ENCODE data around the gene USF2.

USF2 gene

GRCh38 chr19:35260694-35261304, 8.0 kb upstream of the USF2 start:
- no peaks in the 10 kb centered on the region for H3K9me3 ChIP-seq (ENCODE audit: low read depth, low read length)
- H3K9ac ChIP-seq (ENCODE audit: insufficient read length) = no peak overlapping the region
- H3K4me3 ChIP-seq = no peak overlapping the region
- no peak for DNase-seq (ENCODE audit: low read depth, low spot score)
- H3K36me3 ChIP-seq (ENCODE audit: insufficient read depth, low read length) = no peaks in the 10 kb centered on the region
- TF ChIP-seq POLR2AphosphoS5 (IDR thresholded peaks at IDR 0.05; ENCODE audit: borderline replicate concordance, low read depth, low read length) = no peak
- TF ChIP-seq FOXP2 (optimal IDR thresholded peaks at IDR 0.05; ENCODE audit: control extremely low read depth, extremely low read length, insufficient read depth) = no peak
- no peak for TF ChIP-seq EZH2 (IDR thresholded peaks at IDR 0.05)
- no peak overlapping the region for H3K27ac ChIP-seq

GRCh38 chr19:35261356-35262100, 7.2 kb upstream of the USF2 start:
- Histone ChIP-seq H3K9me3 (ENCODE audit: low read depth, low read length) (no peaks in the 10 kb centered on the region), H3K36me3 (ENCODE audit: insufficient read depth, low read length) (no peaks in the 10 kb centered on the region), H3K9ac (ENCODE audit: insufficient read length) (no peak overlapping the region), H3K27ac (no peak overlapping the region), H3K4me3 (no peak overlapping the region)
- DNase-seq (ENCODE audit: low read depth, low spot score) = no peak
- TF ChIP-seq EZH2 (IDR thresholded peaks at IDR 0.05) (no peak), FOXP2 (optimal IDR thresholded peaks at IDR 0.05; ENCODE audit: control extremely low read depth, extremely low read length, insufficient read depth) (no peak), POLR2AphosphoS5 (IDR thresholded peaks at IDR 0.05; ENCODE audit: borderline replicate concordance, low read depth, low read length) (no peak)

GRCh38 chr19:35262101-35262761, 6.5 kb upstream of the USF2 start:
- no peaks in the 10 kb centered on the region for H3K9me3 ChIP-seq (ENCODE audit: low read depth, low read length)
- no peaks in the 10 kb centered on the region for H3K36me3 ChIP-seq (ENCODE audit: insufficient read depth, low read length)
- TF ChIP-seq FOXP2 (optimal IDR thresholded peaks at IDR 0.05; ENCODE audit: control extremely low read depth, extremely low read length, insufficient read depth) (no peak), EZH2 (IDR thresholded peaks at IDR 0.05) (no peak), POLR2AphosphoS5 (IDR thresholded peaks at IDR 0.05; ENCODE audit: borderline replicate concordance, low read depth, low read length) (no peak)
- DNase-seq (ENCODE audit: low read depth, low spot score) = no peak
- no peak overlapping the region for H3K27ac ChIP-seq
- H3K4me3 ChIP-seq = no peak overlapping the region
- H3K9ac ChIP-seq (ENCODE audit: insufficient read length) = no peak overlapping the region

GRCh38 chr19:35264268-35265125, 4.3 kb upstream of the USF2 start:
- H3K27ac ChIP-seq = no peak overlapping the region
- H3K4me3 ChIP-seq = no peak overlapping the region
- H3K36me3 ChIP-seq (ENCODE audit: insufficient read depth, low read length) = no peaks in the 10 kb centered on the region
- DNase-seq (ENCODE audit: low read depth, low spot score) = no peak
- H3K9ac ChIP-seq (ENCODE audit: insufficient read length) = no peak overlapping the region
- TF ChIP-seq POLR2AphosphoS5 (IDR thresholded peaks at IDR 0.05; ENCODE audit: borderline replicate concordance, low read depth, low read length) (no peak; the same call in 1 of the 2 replicates), FOXP2 (optimal IDR thresholded peaks at IDR 0.05; ENCODE audit: control extremely low read depth, extremely low read length, insufficient read depth) (no peak), EZH2 (IDR thresholded peaks at IDR 0.05) (no peak)
- H3K9me3 ChIP-seq (ENCODE audit: low read depth, low read length) = no peaks in the 10 kb centered on the region

- H3K9me3 ChIP-seq (ENCODE audit: low read depth, low read length) = no peaks in the 10 kb centered on the region
- no peak overlapping the region for H3K4me3 ChIP-seq
- no peak overlapping the region for H3K9ac ChIP-seq (ENCODE audit: insufficient read length)
- peaks cover 2% of the 10 kb centered on the region; the same call in 1 of the 2 replicates for H3K36me3 ChIP-seq (ENCODE audit: insufficient read depth, low read length)
- TF ChIP-seq FOXP2 (optimal IDR thresholded peaks at IDR 0.05; ENCODE audit: control extremely low read depth, extremely low read length, insufficient read depth) = no peak
- H3K27ac ChIP-seq = no peak overlapping the region
- DNase-seq (ENCODE audit: low read depth, low spot score) = no peak
These were observed 3.4 kb upstream of the USF2 start for GRCh38 chr19:35265126-35265899.

- Histone ChIP-seq H3K27ac (no peak overlapping the region), H3K9ac (ENCODE audit: insufficient read length) (no peak overlapping the region), H3K36me3 (ENCODE audit: insufficient read depth, low read length) (peaks cover 9% of the 10 kb centered on the region; the same call in 1 of the 2 replicates), H3K9me3 (ENCODE audit: low read depth, low read length) (no peaks in the 10 kb centered on the region), H3K4me3 (no peak overlapping the region)
- no peak for DNase-seq (ENCODE audit: low read depth, low spot score)
- no peak for TF ChIP-seq FOXP2 (optimal IDR thresholded peaks at IDR 0.05; ENCODE audit: control extremely low read depth, extremely low read length, insufficient read depth)
- no peak for TF ChIP-seq POLR2AphosphoS5 (IDR thresholded peaks at IDR 0.05; ENCODE audit: borderline replicate concordance, low read depth, low read length)
- TF ChIP-seq EZH2 (IDR thresholded peaks at IDR 0.05) = no peak
These were observed 2.8 kb upstream of the USF2 start for GRCh38 chr19:35265900-35266519.

Measured in SK-N-MC (cell line).